ENCODE measurements around the gene PUM1. TPM values are rescaled to one million over a fixed set of nuclear protein-coding genes. Genes with fewer than 3 reads are reported as not detected.

PUM1 gene
- total and polyA plus RNA-seq, 9 donors = 36.3 to 125 (median 112) TPM

GRCh38 chr1:30919025-30919881, 146.3 kb downstream of the PUM1 start:
- 57 to 66% (median 65%) methylated on average over 10 of the region's 10 CpGs for WGBS, 3 donors
- Histone ChIP-seq H3K36me3 (no peaks in the 10 kb centered on the region), H3K9me3 (no peaks in the 10 kb centered on the region), H3K27me3 (no peaks in the 10 kb centered on the region), H3K4me3 (no peak overlapping the region), H3K4me1 (ENCODE audit: insufficient read depth) (peaks cover 3% of the 10 kb centered on the region), H3K27ac (no peak overlapping the region)
- TF ChIP-seq POLR2A (IDR thresholded peaks at IDR 0.05) = no peak
- DNase-seq = peak in 2 of 5 donors; percentile 6 to 17
- intact Hi-C loops (cut with DNase I) = loop anchor here in 3 of 4 donors (5.0 to 10.0 kb wide), 3 partner anchors 127 to 506 kb away; partner anchors contain the start of gene MATN1 (in 1 of the 3)

DNA sequence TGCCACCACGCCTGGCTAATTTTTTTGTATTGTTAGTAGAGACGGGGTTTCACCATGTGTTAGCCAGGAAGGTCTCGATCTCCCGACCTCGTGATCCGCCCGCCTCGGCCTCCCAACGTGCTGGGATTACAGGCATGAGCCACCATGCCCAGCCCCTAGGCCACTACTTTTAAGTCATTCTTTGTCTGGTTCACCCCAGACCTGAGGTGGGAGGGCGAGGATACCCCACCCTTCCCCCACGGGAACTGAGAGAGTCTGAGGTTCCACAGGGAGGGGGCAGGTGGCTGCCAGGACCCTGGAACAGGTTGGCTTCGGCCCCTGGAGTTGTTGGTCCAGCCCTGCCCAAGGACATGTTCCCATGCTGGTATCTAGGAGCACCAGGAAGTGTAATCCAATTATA, 149.2 kb downstream of the PUM1 start:
- Histone ChIP-seq H3K27me3 (no peaks in the 10 kb centered on the region), H3K36me3 (no peaks in the 10 kb centered on the region), H3K27ac (no peak overlapping the region), H3K4me3 (no peak overlapping the region), H3K9me3 (no peaks in the 10 kb centered on the region), H3K4me1 (ENCODE audit: insufficient read depth) (peaks cover 3% of the 10 kb centered on the region)
- intact Hi-C loops (cut with DNase I) = loop anchor here in 3 of 4 donors (5.0 to 10.0 kb wide), 3 partner anchors 124 to 509 kb away; partner anchors contain the start of gene MATN1 (in 1 of the 3)
- no peak for TF ChIP-seq POLR2A (IDR thresholded peaks at IDR 0.05)
- TF ChIP-seq EP300 (IDR thresholded peaks at IDR 0.05) = no peak
- TF ChIP-seq, protein P1, sequence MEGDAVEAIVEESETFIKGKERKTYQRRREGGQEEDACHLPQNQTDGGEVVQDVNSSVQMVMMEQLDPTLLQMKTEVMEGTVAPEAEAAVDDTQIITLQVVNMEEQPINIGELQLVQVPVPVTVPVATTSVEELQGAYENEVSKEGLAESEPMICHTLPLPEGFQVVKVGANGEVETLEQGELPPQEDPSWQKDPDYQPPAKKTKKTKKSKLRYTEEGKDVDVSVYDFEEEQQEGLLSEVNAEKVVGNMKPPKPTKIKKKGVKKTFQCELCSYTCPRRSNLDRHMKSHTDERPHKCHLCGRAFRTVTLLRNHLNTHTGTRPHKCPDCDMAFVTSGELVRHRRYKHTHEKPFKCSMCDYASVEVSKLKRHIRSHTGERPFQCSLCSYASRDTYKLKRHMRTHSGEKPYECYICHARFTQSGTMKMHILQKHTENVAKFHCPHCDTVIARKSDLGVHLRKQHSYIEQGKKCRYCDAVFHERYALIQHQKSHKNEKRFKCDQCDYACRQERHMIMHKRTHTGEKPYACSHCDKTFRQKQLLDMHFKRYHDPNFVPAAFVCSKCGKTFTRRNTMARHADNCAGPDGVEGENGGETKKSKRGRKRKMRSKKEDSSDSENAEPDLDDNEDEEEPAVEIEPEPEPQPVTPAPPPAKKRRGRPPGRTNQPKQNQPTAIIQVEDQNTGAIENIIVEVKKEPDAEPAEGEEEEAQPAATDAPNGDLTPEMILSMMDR (IDR thresholded peaks at IDR 0.05) = no peak
- 85 to 87% (median 85%) methylated on average over 12 of the region's 12 CpGs for WGBS, 3 donors
- peak in 1 of 5 donors; percentile 17 for DNase-seq

GRCh38 chr1:30915491-30916230, 149.9 kb downstream of the PUM1 start:
- H3K36me3 ChIP-seq = no peaks in the 10 kb centered on the region
- H3K9me3 ChIP-seq = no peaks in the 10 kb centered on the region
- intact Hi-C loops (cut with DNase I) = loop anchor here in 3 of 4 donors (5.0 to 10.0 kb wide), 3 partner anchors 123 to 509 kb away; partner anchors contain the start of gene MATN1 (in 1 of the 3)
- peak in 1 of 5 donors; percentile 23 for DNase-seq
- H3K27me3 ChIP-seq = no peaks in the 10 kb centered on the region
- TF ChIP-seq, protein P1 (IDR thresholded peaks at IDR 0.05) = no peak
- no peak for TF ChIP-seq POLR2A (IDR thresholded peaks at IDR 0.05)
- TF ChIP-seq EP300 (IDR thresholded peaks at IDR 0.05) = no peak
- WGBS, 3 donors = 90 to 93% (median 91%) methylated on average over 13 of the region's 13 CpGs
- peaks cover 2% of the 10 kb centered on the region for H3K4me1 ChIP-seq (ENCODE audit: insufficient read depth)
- no peak overlapping the region for H3K4me3 ChIP-seq
- H3K27ac ChIP-seq = no peak overlapping the region

DNA sequence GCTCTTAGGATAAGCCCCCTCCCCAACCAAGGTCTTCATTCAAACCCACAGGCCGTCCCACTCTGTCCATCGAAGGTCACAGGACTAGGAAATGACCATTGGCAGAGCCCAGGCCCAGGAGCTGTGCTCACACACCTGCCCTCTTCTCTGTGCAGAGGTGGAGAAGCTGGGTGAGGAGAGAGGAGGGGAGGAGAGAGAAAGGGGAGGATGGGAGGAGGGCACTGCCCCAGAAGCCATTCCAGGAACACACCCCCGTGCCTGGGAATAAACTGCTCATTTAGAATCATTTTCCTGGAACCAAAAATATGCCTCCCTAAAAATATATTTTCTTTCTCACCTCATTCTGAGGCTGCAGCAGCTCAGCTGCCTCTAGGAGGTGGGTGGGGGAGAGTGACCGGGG, 150.6 kb downstream of the PUM1 start:
- peaks cover 2% of the 10 kb centered on the region for H3K4me1 ChIP-seq (ENCODE audit: insufficient read depth)
- H3K9me3 ChIP-seq = no peaks in the 10 kb centered on the region
- intact Hi-C loops (cut with DNase I) = loop anchor here (5.0 to 10.0 kb wide), 5 partner anchors 123 to 510 kb away; partner anchors contain the start of gene MATN1 (in 3 of the 4)
- TF ChIP-seq POLR2A (IDR thresholded peaks at IDR 0.05) (no peak), EP300 (IDR thresholded peaks at IDR 0.05) (no peak)
- TF ChIP-seq, protein P1 (IDR thresholded peaks at IDR 0.05) = no peak
- H3K36me3 ChIP-seq = no peaks in the 10 kb centered on the region
- DNase-seq = peak in 1 of 5 donors; percentile 13
- H3K4me3 ChIP-seq = no peak overlapping the region
- no peaks in the 10 kb centered on the region for H3K27me3 ChIP-seq
- no peak overlapping the region for H3K27ac ChIP-seq
- WGBS, 3 donors = 44 to 60% (median 51%) methylated on average over 4 of the region's 4 CpGs
